ENCODE data around the gene FRRS1L. TPM values are rescaled to one million over a fixed set of nuclear protein-coding genes. Genes with fewer than 3 reads are reported as not detected.

Gene FRRS1L
- total RNA-seq, 1 donor from 2014 or later, result 6.1 TPM

GRCh38 chr9:109182550-109182939, 15.5 kb upstream of the FRRS1L start:
- DNase-seq (ENCODE audit: low spot score, unreplicated experiment), result no peak
- H3K4me3 Mint-ChIP-seq (ENCODE audit: low read depth), result no peak overlapping the region
- no peak overlapping the region for H3K27ac Mint-ChIP-seq
- no peaks in the 10 kb centered on the region for H3K36me3 Mint-ChIP-seq (ENCODE audit: insufficient read depth)
- TF ChIP-seq CTCF (IDR thresholded peaks at IDR 0.05; ENCODE audit: unreplicated experiment), result no peak
- H3K9me3 Mint-ChIP-seq (ENCODE audit: low read depth), result no peaks in the 10 kb centered on the region
- no peaks in the 10 kb centered on the region for H3K4me1 Mint-ChIP-seq (ENCODE audit: low read depth)
- H3K27me3 Mint-ChIP-seq, result peaks cover 16% of the 10 kb centered on the region

DNA sequence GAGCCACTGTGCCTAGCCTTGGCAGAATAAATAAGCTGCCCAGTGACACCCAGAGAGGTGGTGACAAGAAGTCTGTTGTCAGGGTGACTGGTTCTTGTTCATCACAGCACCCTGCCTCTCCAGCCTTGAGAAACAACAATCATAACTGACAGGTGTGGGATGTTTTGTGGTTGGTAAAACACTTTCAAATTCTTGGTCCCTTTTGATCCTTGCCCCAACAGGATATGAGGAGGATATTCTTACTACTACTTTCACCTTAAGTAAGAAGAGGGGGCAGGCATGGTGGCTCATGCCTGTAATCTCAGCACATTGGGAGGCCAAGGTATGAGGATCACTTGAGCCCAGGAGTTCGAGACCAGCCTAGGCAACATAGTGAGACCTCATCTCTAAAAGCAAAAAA, 14.2 kb upstream of the FRRS1L start:
- H3K36me3 Mint-ChIP-seq (ENCODE audit: insufficient read depth), result no peaks in the 10 kb centered on the region
- H3K4me3 Mint-ChIP-seq (ENCODE audit: low read depth), result no peak overlapping the region
- H3K4me1 Mint-ChIP-seq (ENCODE audit: low read depth), result no peaks in the 10 kb centered on the region
- no peak for TF ChIP-seq CTCF (IDR thresholded peaks at IDR 0.05; ENCODE audit: unreplicated experiment)
- DNase-seq (ENCODE audit: low spot score, unreplicated experiment), result no peak
- H3K9me3 Mint-ChIP-seq (ENCODE audit: low read depth), result no peaks in the 10 kb centered on the region
- no peak overlapping the region for H3K27ac Mint-ChIP-seq
- peaks cover 13% of the 10 kb centered on the region for H3K27me3 Mint-ChIP-seq

GRCh38 chr9:109179801-109180523, 12.9 kb upstream of the FRRS1L start:
- Mint-ChIP-seq H3K9me3 (ENCODE audit: low read depth) (no peaks in the 10 kb centered on the region), H3K4me3 (ENCODE audit: low read depth) (no peak overlapping the region), H3K27me3 (peaks cover 13% of the 10 kb centered on the region), H3K27ac (no peak overlapping the region), H3K36me3 (ENCODE audit: insufficient read depth) (no peaks in the 10 kb centered on the region), H3K4me1 (ENCODE audit: low read depth) (no peaks in the 10 kb centered on the region)
- TF ChIP-seq CTCF (IDR thresholded peaks at IDR 0.05; ENCODE audit: unreplicated experiment), result no peak
- no peak for DNase-seq (ENCODE audit: low spot score, unreplicated experiment)

GRCh38 chr9:109176963-109177362, 9.9 kb upstream of the FRRS1L start:
- Mint-ChIP-seq H3K4me1 (ENCODE audit: low read depth) (no peaks in the 10 kb centered on the region), H3K4me3 (ENCODE audit: low read depth) (no peak overlapping the region), H3K27me3 (peaks cover 15% of the 10 kb centered on the region), H3K27ac (no peak overlapping the region), H3K36me3 (ENCODE audit: insufficient read depth) (no peaks in the 10 kb centered on the region), H3K9me3 (ENCODE audit: low read depth) (no peaks in the 10 kb centered on the region)
- DNase-seq (ENCODE audit: low spot score, unreplicated experiment), result no peak
- no peak for TF ChIP-seq CTCF (IDR thresholded peaks at IDR 0.05; ENCODE audit: unreplicated experiment)

GRCh38 chr9:109176386-109176785, 9.3 kb upstream of the FRRS1L start:
- Mint-ChIP-seq H3K9me3 (ENCODE audit: low read depth) (no peaks in the 10 kb centered on the region), H3K4me1 (ENCODE audit: low read depth) (no peaks in the 10 kb centered on the region), H3K27me3 (peaks cover 15% of the 10 kb centered on the region), H3K4me3 (ENCODE audit: low read depth) (no peak overlapping the region), H3K27ac (no peak overlapping the region), H3K36me3 (ENCODE audit: insufficient read depth) (no peaks in the 10 kb centered on the region)
- DNase-seq (ENCODE audit: low spot score, unreplicated experiment), result no peak
- no peak for TF ChIP-seq CTCF (IDR thresholded peaks at IDR 0.05; ENCODE audit: unreplicated experiment)

All from progenitor cell of endocrine pancreas (in vitro differentiated cells).